Measurements from ENCODE around the gene PLD3.

The PLD3 gene

DNA sequence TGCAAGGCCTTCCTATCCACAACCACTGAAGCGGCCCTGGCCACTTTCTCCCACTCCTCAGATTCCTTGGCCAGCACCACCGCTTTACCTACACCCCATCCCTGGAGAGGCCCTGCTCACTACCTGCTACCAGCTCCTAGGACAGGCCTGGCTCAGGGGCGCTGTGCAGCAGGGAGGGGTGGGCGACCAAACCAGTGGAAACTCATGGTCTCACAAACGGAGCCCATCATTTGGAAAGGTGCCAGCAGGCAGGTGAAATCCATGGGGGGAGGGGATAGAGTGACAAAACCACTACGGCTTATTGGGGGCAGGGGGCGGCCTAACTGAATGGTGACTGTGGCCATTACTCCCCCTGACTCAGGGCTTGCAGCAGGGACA is 27.9 kb upstream of the PLD3 start:
- Histone ChIP-seq H3K9ac (ENCODE audit: low read depth, low read length, poor library complexity, severe bottlenecking) (no peak overlapping the region), H3K79me2 (ENCODE audit: insufficient read depth, low read length) (no peaks in the 10 kb centered on the region), H3K27me3 (ENCODE audit: insufficient read depth, low read length, poor library complexity, severe bottlenecking) (no peaks in the 10 kb centered on the region), H3K36me3 (ENCODE audit: insufficient read depth, low read length) (peaks cover 49% of the 10 kb centered on the region; the same call in 1 of the 2 replicates), H4K20me1 (ENCODE audit: insufficient read depth, low read length, poor library complexity, severe bottlenecking) (no peaks in the 10 kb centered on the region), H2AFZ (ENCODE audit: low read length) (no peak overlapping the region), H3F3A (ENCODE audit: low read depth) (no peaks in the 10 kb centered on the region), H3K4me1 (ENCODE audit: insufficient read depth, low read length, poor library complexity, severe bottlenecking) (no peaks in the 10 kb centered on the region), H3K4me2 (ENCODE audit: low read depth, low read length, poor library complexity, severe bottlenecking) (no peak overlapping the region), H3K9me3 (ENCODE audit: insufficient read depth, low read depth, low read length) (no peaks in the 10 kb centered on the region), H3K9me2 (replicated peaks; ENCODE audit: low read depth, low read length) (no peaks in the 10 kb centered on the region), H3K4me3 (ENCODE audit: low read length, poor library complexity, severe bottlenecking) (no peak overlapping the region)
- TF ChIP-seq, protein P1, sequence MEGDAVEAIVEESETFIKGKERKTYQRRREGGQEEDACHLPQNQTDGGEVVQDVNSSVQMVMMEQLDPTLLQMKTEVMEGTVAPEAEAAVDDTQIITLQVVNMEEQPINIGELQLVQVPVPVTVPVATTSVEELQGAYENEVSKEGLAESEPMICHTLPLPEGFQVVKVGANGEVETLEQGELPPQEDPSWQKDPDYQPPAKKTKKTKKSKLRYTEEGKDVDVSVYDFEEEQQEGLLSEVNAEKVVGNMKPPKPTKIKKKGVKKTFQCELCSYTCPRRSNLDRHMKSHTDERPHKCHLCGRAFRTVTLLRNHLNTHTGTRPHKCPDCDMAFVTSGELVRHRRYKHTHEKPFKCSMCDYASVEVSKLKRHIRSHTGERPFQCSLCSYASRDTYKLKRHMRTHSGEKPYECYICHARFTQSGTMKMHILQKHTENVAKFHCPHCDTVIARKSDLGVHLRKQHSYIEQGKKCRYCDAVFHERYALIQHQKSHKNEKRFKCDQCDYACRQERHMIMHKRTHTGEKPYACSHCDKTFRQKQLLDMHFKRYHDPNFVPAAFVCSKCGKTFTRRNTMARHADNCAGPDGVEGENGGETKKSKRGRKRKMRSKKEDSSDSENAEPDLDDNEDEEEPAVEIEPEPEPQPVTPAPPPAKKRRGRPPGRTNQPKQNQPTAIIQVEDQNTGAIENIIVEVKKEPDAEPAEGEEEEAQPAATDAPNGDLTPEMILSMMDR (conservative IDR thresholded peaks at IDR 0.05; ENCODE audit: low read length) = no peak
- TF ChIP-seq EZH2phosphoT487 (IDR thresholded peaks at IDR 0.05; ENCODE audit: borderline replicate concordance) = no peak

DNA sequence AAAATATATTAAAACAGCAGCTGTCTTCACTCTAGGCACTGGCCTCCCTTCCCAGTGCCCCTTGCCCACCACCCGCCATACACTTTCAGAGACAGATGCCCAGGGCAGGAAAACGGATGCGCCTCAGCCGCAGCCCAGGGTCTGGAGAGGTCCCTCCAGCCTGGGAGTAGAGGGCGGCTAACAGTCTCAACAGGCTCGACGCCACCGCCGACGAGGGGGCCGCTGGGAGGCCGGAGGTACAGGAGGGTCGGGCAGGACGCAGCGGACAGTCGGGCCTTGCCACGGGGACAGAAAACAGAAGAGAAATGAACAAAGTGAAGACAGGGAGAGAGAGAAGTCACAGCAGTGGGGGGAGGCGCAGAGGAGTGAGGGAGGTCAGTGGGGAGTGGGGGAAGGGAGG is 27.4 kb upstream of the PLD3 start:
- no peak overlapping the region for H3K4me3 ChIP-seq (ENCODE audit: low read length, poor library complexity, severe bottlenecking)
- H3K9ac ChIP-seq (ENCODE audit: low read depth, low read length, poor library complexity, severe bottlenecking) = no peak overlapping the region
- peaks cover 54% of the 10 kb centered on the region; the same call in 1 of the 2 replicates for H3K36me3 ChIP-seq (ENCODE audit: insufficient read depth, low read length)
- H4K20me1 ChIP-seq (ENCODE audit: insufficient read depth, low read length, poor library complexity, severe bottlenecking) = no peaks in the 10 kb centered on the region
- H3K27me3 ChIP-seq (ENCODE audit: insufficient read depth, low read length, poor library complexity, severe bottlenecking) = no peaks in the 10 kb centered on the region
- H3K9me3 ChIP-seq (ENCODE audit: insufficient read depth, low read depth, low read length) = no peaks in the 10 kb centered on the region
- H3K9me2 ChIP-seq (replicated peaks; ENCODE audit: low read depth, low read length) = no peaks in the 10 kb centered on the region
- no peaks in the 10 kb centered on the region for H3K79me2 ChIP-seq (ENCODE audit: insufficient read depth, low read length)
- H3K4me1 ChIP-seq (ENCODE audit: insufficient read depth, low read length, poor library complexity, severe bottlenecking) = no peaks in the 10 kb centered on the region
- H3K4me2 ChIP-seq (ENCODE audit: low read depth, low read length, poor library complexity, severe bottlenecking) = no peak overlapping the region
- no peaks in the 10 kb centered on the region for H3F3A ChIP-seq (ENCODE audit: low read depth)
- no peak overlapping the region for H2AFZ ChIP-seq (ENCODE audit: low read length)
- TF ChIP-seq, protein P1 (conservative IDR thresholded peaks at IDR 0.05; ENCODE audit: low read length) = no peak
- no peak for TF ChIP-seq EZH2phosphoT487 (IDR thresholded peaks at IDR 0.05; ENCODE audit: borderline replicate concordance)

DNA sequence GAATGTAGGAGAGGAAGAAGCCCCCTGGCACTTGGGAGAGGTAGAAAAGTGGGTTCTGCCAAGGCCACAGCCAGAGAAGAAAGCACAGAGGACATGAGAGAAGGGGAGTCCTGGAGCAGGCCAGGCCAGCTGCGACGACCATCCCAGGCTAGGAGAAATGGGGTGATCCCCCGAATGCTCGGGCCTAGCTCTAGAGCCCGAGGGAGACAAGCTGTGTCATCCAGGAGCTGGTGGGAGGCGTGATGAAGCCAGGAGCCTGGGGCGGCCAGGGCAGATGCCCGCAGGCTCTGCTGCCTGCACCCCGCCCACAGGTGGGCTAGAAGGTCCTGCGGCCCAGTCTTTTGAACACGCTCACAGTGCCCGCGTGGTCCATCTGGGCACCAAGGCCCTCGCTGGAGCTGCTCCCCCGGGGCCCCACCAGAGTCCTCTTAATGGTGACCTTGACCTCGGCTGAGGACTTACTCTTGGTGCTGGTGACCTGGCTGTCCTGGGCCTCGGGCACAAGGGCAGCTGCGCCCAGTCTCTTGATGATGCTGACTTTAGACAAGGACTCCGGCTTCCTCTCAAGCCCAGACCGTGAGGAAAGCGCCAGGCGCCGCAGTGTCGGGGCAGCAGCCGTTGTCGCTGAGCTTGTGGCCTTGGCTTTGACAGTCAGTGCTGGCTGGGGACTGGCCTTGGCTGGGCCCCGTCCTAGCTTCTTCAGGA is 26.8 kb upstream of the PLD3 start:
- Histone ChIP-seq H3K9me2 (replicated peaks; ENCODE audit: low read depth, low read length) (no peaks in the 10 kb centered on the region), H3K9me3 (ENCODE audit: insufficient read depth, low read depth, low read length) (no peaks in the 10 kb centered on the region), H2AFZ (ENCODE audit: low read length) (no peak overlapping the region), H3F3A (ENCODE audit: low read depth) (no peaks in the 10 kb centered on the region), H3K4me2 (ENCODE audit: low read depth, low read length, poor library complexity, severe bottlenecking) (no peak overlapping the region), H4K20me1 (ENCODE audit: insufficient read depth, low read length, poor library complexity, severe bottlenecking) (no peaks in the 10 kb centered on the region), H3K27me3 (ENCODE audit: insufficient read depth, low read length, poor library complexity, severe bottlenecking) (no peaks in the 10 kb centered on the region), H3K79me2 (ENCODE audit: insufficient read depth, low read length) (no peaks in the 10 kb centered on the region), H3K36me3 (ENCODE audit: insufficient read depth, low read length) (peaks cover 60% of the 10 kb centered on the region; the same call in 1 of the 2 replicates), H3K4me3 (ENCODE audit: low read length, poor library complexity, severe bottlenecking) (no peak overlapping the region), H3K4me1 (ENCODE audit: insufficient read depth, low read length, poor library complexity, severe bottlenecking) (no peaks in the 10 kb centered on the region), H3K9ac (ENCODE audit: low read depth, low read length, poor library complexity, severe bottlenecking) (no peak overlapping the region)
- no peak for TF ChIP-seq EZH2phosphoT487 (IDR thresholded peaks at IDR 0.05; ENCODE audit: borderline replicate concordance)
- TF ChIP-seq, protein P1 (conservative IDR thresholded peaks at IDR 0.05; ENCODE audit: low read length) = no peak

Data from Loucy (cell line).